A673 (cell line): ENCODE data around the gene GPATCH3. TPM values are rescaled to one million over a fixed set of nuclear protein-coding genes. Genes with fewer than 3 reads are reported as not detected.

Experiments
- BruUV-seq: library from RNA; stranded (reverse); fragments of 400-500 nt; replicated peaks from 2 replicates; lab custom pipeline; 2021; lab: Mats Ljungman, UMichigan
- CTCF ChIA-PET: fragments of 300-600 bp; sonication (Branson Sonifier 250); formaldehyde crosslinking; loops from one replicate; lab custom pipeline; 2022; ENCODE audit warnings: antibody characterized with exemption; lab: Charles Lee
- POLR2A ChIA-PET: fragments of 300-600 bp; sonication (Branson Sonifier 250); formaldehyde crosslinking; loops from one replicate; lab custom pipeline; 2022; ENCODE audit warnings: antibody characterized with exemption; ENCODE audit not compliant: low non-redundant PET; lab: Charles Lee
- DNase-seq: peaks from one replicate; pipeline ENCODE4 v3.0.0-alpha.2; 2015; ENCODE audit warnings: low spot score
- H3K27ac ChIP-seq: fragments of 200-600 bp; sonication (generic); 2 replicates; pipeline ENCODE4 v1.5.1; 2016; ENCODE audit warnings: mixed run types, low read depth, mild to moderate bottlenecking, mixed read lengths, antibody characterized with exemption, low read length; ENCODE audit not compliant: poor library complexity, severe bottlenecking
- H3K27me3 ChIP-seq: fragments of 200-600 bp; sonication (generic); replicated peaks from 2 replicates; pipeline ENCODE4 v1.6.1; 2017; ENCODE audit warnings: mixed run types, low read depth, mild to moderate bottlenecking, mixed read lengths, antibody characterized with exemption, low read length; ENCODE audit not compliant: insufficient read depth, poor library complexity
- H3K36me3 ChIP-seq: fragments of 200-600 bp; sonication (generic); 2 replicates; pipeline ENCODE4 v1.6.1; 2016; ENCODE audit warnings: mixed run types, mild to moderate bottlenecking, mixed read lengths, antibody characterized with exemption, low read length; ENCODE audit not compliant: insufficient read depth, poor library complexity, severe bottlenecking
- H3K4me1 ChIP-seq: fragments of 200-600 bp; sonication (generic); 2 replicates; pipeline ENCODE4 v1.6.1; 2017; ENCODE audit warnings: mixed run types, mild to moderate bottlenecking, mixed read lengths, antibody characterized with exemption, low read length; ENCODE audit not compliant: insufficient read depth, poor library complexity, severe bottlenecking
- H3K4me3 ChIP-seq: fragments of 200-600 bp; sonication (generic); 2 replicates; pipeline ENCODE4 v1.5.1; 2016; ENCODE audit warnings: low read depth, mixed run types, mild to moderate bottlenecking, mixed read lengths, low read length; ENCODE audit not compliant: poor library complexity, severe bottlenecking
- H3K9me3 ChIP-seq: fragments of 200-600 bp; sonication (generic); 2 replicates; pipeline ENCODE4 v1.6.1; 2016; ENCODE audit warnings: mixed run types, low read depth, mild to moderate bottlenecking, mixed read lengths, antibody characterized with exemption, low read length; ENCODE audit not compliant: poor library complexity, severe bottlenecking
- CTCF ChIP-seq: fragments of 300-800, 200-600 bp; sonication (generic); conservative IDR thresholded peaks from 2 replicates; pipeline ENCODE4 v1.5.1; 2017; ENCODE audit warnings: low read depth, mild to moderate bottlenecking, antibody characterized with exemption, low read length, moderate library complexity, mixed read lengths
- EZH2 ChIP-seq: fragments of 200-600 bp; sonication (generic); IDR thresholded peaks from 2 replicates; pipeline ENCODE4 v1.6.1; 2017; ENCODE audit warnings: borderline replicate concordance, low read depth, mild to moderate bottlenecking, mixed read lengths, antibody characterized with exemption, low read length; ENCODE audit not compliant: poor library complexity, severe bottlenecking
- intact Hi-C: fragments of 100-400 bp; cut with micrococcal nuclease; formaldehyde crosslinking; loops from one replicate; pipeline ENCODE4 v1.10.0; 2022; ENCODE audit not compliant: unreplicated experiment
- total RNA-seq: library from RNA; stranded (reverse); gene quantifications from 2 replicates; pipeline ENCODE4 v1.2.3, GENCODE V29; 2021

Gene GPATCH3
- total RNA-seq, 1 experiment from 2014 or later = 19.5 TPM

- H3K27me3 ChIP-seq = no peaks in the 10 kb centered on the region
- DNase-seq = peak; percentile 65
- H3K4me3 ChIP-seq = no peak overlapping the region
- no peaks in the 10 kb centered on the region for H3K9me3 ChIP-seq
- H3K36me3 ChIP-seq = no peaks in the 10 kb centered on the region
- no peaks in the 10 kb centered on the region for H3K4me1 ChIP-seq
- no TSS peak for BruUV-seq
- H3K27ac ChIP-seq = no peak overlapping the region
- ChIA-PET POLR2A (no interaction called here), CTCF (no interaction called here)
- TF ChIP-seq EZH2 = no peak
- TF ChIP-seq CTCF = peak; percentile 41; the same call in 1 of the 2 replicates
- intact Hi-C loops = no loop called here
Observed at GRCh38 chr1:26861286-26861701, 39.0 kb downstream of the GPATCH3 start.

GRCh38 chr1:26858891-26859640 is 41.2 kb downstream of the GPATCH3 start:
- ChIA-PET CTCF (no interaction called here), POLR2A (interaction anchor here (0.6 kb wide), 2 partner anchors 128 to 971 kb away, joined by 3 to 6 read pairs; no protein-coding TSS in a partner anchor)
- no TSS peak for BruUV-seq
- Histone ChIP-seq H3K4me1 (no peaks in the 10 kb centered on the region), H3K27ac (no peak overlapping the region), H3K27me3 (no peaks in the 10 kb centered on the region), H3K36me3 (peaks cover 6% of the 10 kb centered on the region), H3K4me3 (no peak overlapping the region), H3K9me3 (no peaks in the 10 kb centered on the region)
- intact Hi-C loops = no loop called here
- no peak for TF ChIP-seq CTCF
- no peak for TF ChIP-seq EZH2
- DNase-seq = no peak

GRCh38 chr1:26858160-26858559 is 42.1 kb downstream of the GPATCH3 start:
- Histone ChIP-seq H3K36me3 (peaks cover 15% of the 10 kb centered on the region), H3K27me3 (no peaks in the 10 kb centered on the region), H3K27ac (no peak overlapping the region), H3K4me1 (no peaks in the 10 kb centered on the region), H3K4me3 (no peak overlapping the region), H3K9me3 (no peaks in the 10 kb centered on the region)
- ChIA-PET CTCF (no interaction called here), POLR2A (no interaction called here)
- BruUV-seq = no TSS peak
- intact Hi-C loops = no loop called here
- TF ChIP-seq EZH2 (no peak), CTCF (no peak)
- no peak for DNase-seq
